HEK293 (cell line): ENCODE results near the gene ERRFI1.
A peak's percentile ranks its signal among the peaks of the same experiment; 100 is the strongest.

Source experiments
- CTCF ChIP-seq: fragments of 450-650 bp; formaldehyde crosslinking; IDR thresholded peaks from 2 replicates; pipeline ENCODE4 v1.5.1; 2016; ENCODE audit warnings: missing biosample characterization, missing genetic modification characterization
- HOXA7 ChIP-seq: sonication (generic); formaldehyde crosslinking; IDR thresholded peaks from 2 replicates; pipeline ENCODE4 v1.8.1; 2022; ENCODE audit warnings: missing genetic modification reagents, borderline replicate concordance
- KLF1 ChIP-seq: fragments of 450-650 bp; formaldehyde crosslinking; IDR thresholded peaks from 2 replicates; pipeline ENCODE4 v1.5.1; 2016; ENCODE audit warnings: missing biosample characterization, missing genetic modification characterization
- KLF7 ChIP-seq: fragments of 450-650 bp; formaldehyde crosslinking; IDR thresholded peaks from 2 replicates; pipeline ENCODE4 v1.5.1; 2016; ENCODE audit warnings: missing biosample characterization, missing genetic modification characterization, borderline replicate concordance
- KLF8 ChIP-seq: fragments of 450-650 bp; formaldehyde crosslinking; IDR thresholded peaks from 2 replicates; pipeline ENCODE4 v1.5.1; 2016; ENCODE audit warnings: missing biosample characterization, missing genetic modification characterization
- PRDM6 ChIP-seq: fragments of 450-650 bp; formaldehyde crosslinking; IDR thresholded peaks from 2 replicates; pipeline ENCODE4 v1.5.1; 2017; ENCODE audit warnings: missing biosample characterization, missing genetic modification characterization
- REPIN1 ChIP-seq: fragments of 450-650 bp; formaldehyde crosslinking; IDR thresholded peaks from 2 replicates; pipeline ENCODE4 v1.5.1; 2017; ENCODE audit warnings: missing biosample characterization, missing genetic modification characterization, low read depth
- SCRT2 ChIP-seq: fragments of 450-650 bp; formaldehyde crosslinking; IDR thresholded peaks from 2 replicates; pipeline ENCODE4 v1.5.1; 2016; ENCODE audit warnings: missing biosample characterization, missing genetic modification characterization
- SETDB1 ChIP-seq: IDR thresholded peaks from one replicate; pipeline ENCODE4 v1.6.1; 2017; ENCODE audit warnings: mild to moderate bottlenecking, low read length, moderate library complexity, mixed read lengths; ENCODE audit not compliant: insufficient read length
- TRIM28 ChIP-seq: IDR thresholded peaks from 2 replicates; pipeline ENCODE4 v1.6.1; 2011; ENCODE audit warnings: low read length, control low read depth, borderline replicate concordance
- ZBTB17 ChIP-seq: fragments of 450-650 bp; formaldehyde crosslinking; IDR thresholded peaks from 2 replicates; pipeline ENCODE4 v1.5.1; 2016; ENCODE audit warnings: missing biosample characterization, missing genetic modification characterization
- ZBTB20 ChIP-seq: fragments of 450-650 bp; formaldehyde crosslinking; IDR thresholded peaks from 2 replicates; pipeline ENCODE4 v1.5.1; 2016; ENCODE audit warnings: missing biosample characterization, missing genetic modification characterization
- ZBTB21 ChIP-seq: fragments of 450-650 bp; formaldehyde crosslinking; IDR thresholded peaks from 2 replicates; pipeline ENCODE4 v1.5.1; 2017; ENCODE audit warnings: missing biosample characterization, missing genetic modification characterization
- ZBTB44 ChIP-seq: fragments of 450-650 bp; IDR thresholded peaks from 2 replicates; pipeline ENCODE4 v1.5.1; 2018; ENCODE audit warnings: missing biosample characterization, mild to moderate bottlenecking, missing genetic modification characterization
- ZEB2 ChIP-seq: fragments of 450-650 bp; formaldehyde crosslinking; IDR thresholded peaks from 2 replicates; pipeline ENCODE4 v1.5.1; 2016; ENCODE audit warnings: missing biosample characterization, missing genetic modification characterization
- ZFP41 ChIP-seq: fragments of 450-650 bp; formaldehyde crosslinking; IDR thresholded peaks from 2 replicates; pipeline ENCODE4 v1.5.1; 2016; ENCODE audit warnings: missing biosample characterization, missing genetic modification characterization, borderline replicate concordance
- ZNF138 ChIP-seq: fragments of 450-650 bp; formaldehyde crosslinking; IDR thresholded peaks from 2 replicates; pipeline ENCODE4 v1.5.1; 2016; ENCODE audit warnings: missing biosample characterization, missing genetic modification characterization, borderline replicate concordance
- ZNF140 ChIP-seq: fragments of 450-650 bp; formaldehyde crosslinking; IDR thresholded peaks from 2 replicates; pipeline ENCODE4 v1.5.1; 2016; ENCODE audit warnings: missing biosample characterization, missing genetic modification characterization
- ZNF2 ChIP-seq: fragments of 450-650 bp; formaldehyde crosslinking; IDR thresholded peaks from 2 replicates; pipeline ENCODE4 v1.5.1; 2016; ENCODE audit warnings: missing biosample characterization, missing genetic modification characterization
- ZNF324 ChIP-seq: fragments of 450-650 bp; formaldehyde crosslinking; IDR thresholded peaks from 2 replicates; pipeline ENCODE4 v1.5.1; 2016; ENCODE audit warnings: missing biosample characterization, missing genetic modification characterization
- ZNF366 ChIP-seq: fragments of 450-650 bp; formaldehyde crosslinking; conservative IDR thresholded peaks from 2 replicates; pipeline ENCODE4 v1.5.1; 2016; ENCODE audit warnings: missing biosample characterization, missing genetic modification characterization
- ZNF394 ChIP-seq: fragments of 450-650 bp; formaldehyde crosslinking; IDR thresholded peaks from 2 replicates; pipeline ENCODE4 v1.5.1; 2016; ENCODE audit warnings: missing biosample characterization, missing genetic modification characterization, mild to moderate bottlenecking, moderate library complexity, borderline replicate concordance
- ZNF529 ChIP-seq: fragments of 450-650 bp; formaldehyde crosslinking; IDR thresholded peaks from 2 replicates; pipeline ENCODE4 v1.5.1; 2017; ENCODE audit warnings: missing genetic modification characterization, missing biosample characterization; ENCODE audit not compliant: insufficient replicate concordance
- ZNF600 ChIP-seq: fragments of 450-650 bp; formaldehyde crosslinking; IDR thresholded peaks from 2 replicates; pipeline ENCODE4 v1.5.1; 2016; ENCODE audit warnings: missing biosample characterization, missing genetic modification characterization
- ZNF623 ChIP-seq: fragments of 450-650 bp; formaldehyde crosslinking; IDR thresholded peaks from 2 replicates; pipeline ENCODE4 v1.5.1; 2016; ENCODE audit warnings: missing biosample characterization, missing genetic modification characterization
- ZNF660 ChIP-seq: fragments of 450-650 bp; IDR thresholded peaks from 2 replicates; pipeline ENCODE4 v1.5.1; 2018; ENCODE audit warnings: missing biosample characterization, mild to moderate bottlenecking, missing genetic modification characterization
- ZNF776 ChIP-seq: fragments of 450-650 bp; formaldehyde crosslinking; IDR thresholded peaks from 2 replicates; pipeline ENCODE4 v1.5.0; 2017; ENCODE audit warnings: missing biosample characterization, missing genetic modification characterization, borderline replicate concordance
- ZNF777 ChIP-seq: fragments of 450-650 bp; formaldehyde crosslinking; IDR thresholded peaks from 2 replicates; pipeline ENCODE4 v1.5.1; 2017; ENCODE audit warnings: missing biosample characterization, missing genetic modification characterization, borderline replicate concordance
- ZNF843 ChIP-seq: fragments of 450-650 bp; formaldehyde crosslinking; IDR thresholded peaks from 2 replicates; pipeline ENCODE4 v1.5.1; 2016; ENCODE audit warnings: missing biosample characterization, missing genetic modification characterization
- TF ChIP-seq, protein P1 (sequence below): fragments of 450-650 bp; formaldehyde crosslinking; IDR thresholded peaks from 2 replicates; pipeline ENCODE4 v1.5.0; 2017; ENCODE audit warnings: missing biosample characterization, missing genetic modification characterization, borderline replicate concordance
- TF ChIP-seq, protein P2 (sequence below): fragments of 450-650 bp; formaldehyde crosslinking; IDR thresholded peaks from 2 replicates; pipeline ENCODE4 v1.5.1; 2016; ENCODE audit warnings: missing biosample characterization, missing genetic modification characterization

ERRFI1 gene

DNA sequence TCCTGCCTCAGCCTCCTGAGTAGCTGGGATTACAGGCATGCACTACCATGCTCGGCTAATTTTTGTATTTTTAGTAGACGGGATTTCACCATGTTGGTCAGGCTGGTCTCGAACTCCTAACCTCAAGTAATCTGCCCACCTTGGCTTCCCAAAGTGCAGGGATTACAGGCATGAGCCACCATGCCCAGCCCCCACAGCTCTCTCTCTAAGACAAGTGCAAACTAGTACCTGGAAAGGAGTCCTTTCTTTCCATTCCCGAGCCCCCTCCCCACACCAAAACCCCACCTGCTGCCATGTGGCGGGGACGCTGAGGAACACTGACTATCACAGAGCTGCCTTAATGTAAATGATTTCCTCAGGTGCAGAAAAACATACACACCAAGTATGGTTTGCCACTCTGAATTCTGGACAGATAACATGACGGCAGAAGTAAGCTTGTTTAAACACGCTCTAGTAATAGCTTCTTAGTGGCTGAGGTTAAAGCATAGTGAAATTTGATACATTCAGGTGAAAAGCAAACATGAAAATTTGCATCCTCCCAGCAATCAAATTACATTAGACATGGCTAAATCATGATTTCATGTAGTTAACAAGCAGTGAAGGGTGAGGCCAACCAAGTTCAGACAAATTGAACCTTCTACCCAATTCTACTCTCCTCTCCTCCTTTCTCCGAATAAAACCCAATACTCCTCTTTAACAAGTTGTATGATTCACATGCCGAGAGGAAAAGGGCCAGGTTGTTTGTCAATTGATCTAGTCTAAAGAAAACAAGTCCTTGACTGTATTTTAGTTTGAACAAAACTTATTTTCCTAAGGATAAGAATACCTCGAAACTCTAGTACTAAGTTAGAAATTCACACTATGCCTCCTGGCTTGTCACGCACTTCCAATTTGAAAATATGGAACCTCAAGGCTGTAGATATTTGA, 19.8 kb downstream of the ERRFI1 start (continued):
- TF ChIP-seq ZBTB44: peak; percentile 54; the same call in 1 of the 2 replicates
- peak; percentile 93 for TF ChIP-seq ZNF366 (tag by site-specific recombination)
- TF ChIP-seq, protein P1, sequence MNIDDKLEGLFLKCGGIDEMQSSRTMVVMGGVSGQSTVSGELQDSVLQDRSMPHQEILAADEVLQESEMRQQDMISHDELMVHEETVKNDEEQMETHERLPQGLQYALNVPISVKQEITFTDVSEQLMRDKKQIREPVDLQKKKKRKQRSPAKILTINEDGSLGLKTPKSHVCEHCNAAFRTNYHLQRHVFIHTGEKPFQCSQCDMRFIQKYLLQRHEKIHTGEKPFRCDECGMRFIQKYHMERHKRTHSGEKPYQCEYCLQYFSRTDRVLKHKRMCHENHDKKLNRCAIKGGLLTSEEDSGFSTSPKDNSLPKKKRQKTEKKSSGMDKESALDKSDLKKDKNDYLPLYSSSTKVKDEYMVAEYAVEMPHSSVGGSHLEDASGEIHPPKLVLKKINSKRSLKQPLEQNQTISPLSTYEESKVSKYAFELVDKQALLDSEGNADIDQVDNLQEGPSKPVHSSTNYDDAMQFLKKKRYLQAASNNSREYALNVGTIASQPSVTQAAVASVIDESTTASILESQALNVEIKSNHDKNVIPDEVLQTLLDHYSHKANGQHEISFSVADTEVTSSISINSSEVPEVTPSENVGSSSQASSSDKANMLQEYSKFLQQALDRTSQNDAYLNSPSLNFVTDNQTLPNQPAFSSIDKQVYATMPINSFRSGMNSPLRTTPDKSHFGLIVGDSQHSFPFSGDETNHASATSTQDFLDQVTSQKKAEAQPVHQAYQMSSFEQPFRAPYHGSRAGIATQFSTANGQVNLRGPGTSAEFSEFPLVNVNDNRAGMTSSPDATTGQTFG (tag by site-specific recombination): no peak
- TF ChIP-seq ZNF138: no peak
- TF ChIP-seq ZEB2 (tag by site-specific recombination): peak; percentile 84
- TF ChIP-seq ZNF600 (tag by site-specific recombination): peak; percentile 97
- 0 out of 2 replicates have a peak, but pooled peaks have one; percentile 28 for TF ChIP-seq ZBTB17 (tag by site-specific recombination)
- no peak for TF ChIP-seq HOXA7 (CRISPR knock-in tag)
- no peak for TF ChIP-seq ZNF660 (tag by site-specific recombination)
- TF ChIP-seq, protein P2, sequence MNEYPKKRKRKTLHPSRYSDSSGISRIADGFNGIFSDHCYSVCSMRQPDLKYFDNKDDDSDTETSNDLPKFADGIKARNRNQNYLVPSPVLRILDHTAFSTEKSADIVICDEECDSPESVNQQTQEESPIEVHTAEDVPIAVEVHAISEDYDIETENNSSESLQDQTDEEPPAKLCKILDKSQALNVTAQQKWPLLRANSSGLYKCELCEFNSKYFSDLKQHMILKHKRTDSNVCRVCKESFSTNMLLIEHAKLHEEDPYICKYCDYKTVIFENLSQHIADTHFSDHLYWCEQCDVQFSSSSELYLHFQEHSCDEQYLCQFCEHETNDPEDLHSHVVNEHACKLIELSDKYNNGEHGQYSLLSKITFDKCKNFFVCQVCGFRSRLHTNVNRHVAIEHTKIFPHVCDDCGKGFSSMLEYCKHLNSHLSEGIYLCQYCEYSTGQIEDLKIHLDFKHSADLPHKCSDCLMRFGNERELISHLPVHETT (tag by site-specific recombination): peak; percentile 41; the same call in 1 of the 2 replicates
- peak; percentile 39; the same call in 1 of the 2 replicates for TF ChIP-seq ZNF394 (tag by site-specific recombination)
- TF ChIP-seq ZBTB21: 0 out of 2 replicates have a peak, but pooled peaks have one; percentile 32
- no peak for TF ChIP-seq CTCF (tag by site-specific recombination)
- peak; percentile 60 for TF ChIP-seq KLF1 (tag by site-specific recombination)
- no peak for TF ChIP-seq ZNF623 (tag by site-specific recombination)
- TF ChIP-seq ZNF140 (tag by site-specific recombination): no peak
- TF ChIP-seq ZNF324: no peak
- TF ChIP-seq ZNF529 (tag by site-specific recombination): no peak
- no peak for TF ChIP-seq ZNF777 (tag by site-specific recombination)
- no peak for TF ChIP-seq ZFP41 (tag by site-specific recombination)
- TF ChIP-seq SETDB1: no peak
- no peak for TF ChIP-seq ZNF776 (tag by site-specific recombination)
- peak; percentile 65 for TF ChIP-seq ZNF843 (tag by site-specific recombination)
- TF ChIP-seq REPIN1 (tag by site-specific recombination): no peak
- TF ChIP-seq TRIM28: peak; percentile 74; the same call in 1 of the 2 replicates
- peak; percentile 59 for TF ChIP-seq KLF8
- TF ChIP-seq ZNF2 (tag by site-specific recombination): 0 out of 2 replicates have a peak, but pooled peaks have one; percentile 22
- TF ChIP-seq SCRT2: 0 out of 2 replicates have a peak, but pooled peaks have one; percentile 38
- no peak for TF ChIP-seq ZBTB20 (tag by site-specific recombination)
- TF ChIP-seq KLF7: no peak
- peak; percentile 91 for TF ChIP-seq PRDM6 (tag by site-specific recombination)
